Tibial nerve (tissue), 4 donors: ENCODE measurements around the gene TRPM4.

Source experiments
- CTCF ChIP-seq, 5 experiments: fragments of 200-600 bp in 3 of 5; fragments of 450-650 bp in 2 of 5; sonication (generic) in 3 of 5; IDR thresholded peaks; one replicate each; pipeline ENCODE4 v1.5.1; 2016 to 2019; ENCODE audit warnings: antibody characterized with exemption in 5 of 5, mild to moderate bottlenecking in 3 of 5, moderate library complexity in 2 of 5
- EP300 ChIP-seq, 2 donors: sonication (generic); formaldehyde crosslinking; IDR thresholded peaks; one replicate each; pipeline ENCODE4 v1.6.1; 2017; ENCODE audit warnings: antibody characterized with exemption in 2 of 2, mild to moderate bottlenecking in 1 of 2
- POLR2A ChIP-seq, 2 donors: fragments of 450-650 bp; IDR thresholded peaks; one replicate each; pipeline ENCODE4 v1.6.1; 2017; ENCODE audit warnings: antibody characterized with exemption in 2 of 2, mild to moderate bottlenecking in 2 of 2, moderate library complexity in 2 of 2

DNA sequence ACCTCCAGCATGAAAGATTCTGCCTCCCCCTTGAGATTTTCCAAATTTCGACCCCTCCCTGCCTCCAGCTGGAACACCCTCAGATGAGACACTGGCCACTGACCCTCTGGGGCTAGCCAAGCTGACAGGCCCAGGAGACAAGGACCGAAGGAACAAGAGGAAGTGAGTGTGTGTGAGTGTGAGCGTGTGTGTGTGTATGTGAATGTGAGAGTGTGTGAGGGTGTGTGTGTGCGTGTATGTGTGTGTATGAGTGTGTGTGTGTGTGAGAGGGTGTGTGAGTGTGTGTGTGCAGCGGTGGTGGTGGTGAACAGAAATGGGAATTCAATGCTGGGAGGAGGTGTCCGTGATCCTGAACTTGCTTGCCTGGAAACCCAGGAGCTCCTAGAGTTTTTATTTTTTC is 16.2 kb upstream of the TRPM4 start:
- TF ChIP-seq CTCF (IDR thresholded peaks at IDR 0.05) (no peak), POLR2A (IDR thresholded peaks at IDR 0.05) (no peak), EP300 (IDR thresholded peaks at IDR 0.05) (no peak)
